ENCODE data around the gene ZKSCAN5.

The ZKSCAN5 gene

DNA sequence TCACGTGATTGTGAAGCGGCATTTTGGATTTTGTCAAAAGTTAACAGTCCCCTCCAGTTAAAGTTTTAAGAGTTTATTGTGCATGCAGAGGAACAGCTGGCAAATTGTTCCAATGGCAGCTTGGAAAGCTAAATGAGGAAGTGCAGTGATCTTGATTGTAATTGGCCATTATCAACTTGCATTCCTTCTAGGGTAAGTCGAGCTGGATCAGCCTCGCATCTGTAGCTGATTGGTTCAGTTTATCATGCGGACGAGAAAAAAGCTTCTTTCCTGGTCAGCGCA lies 31.2 kb upstream of the ZKSCAN5 start:
- Histone ChIP-seq H3K27me3 (replicated peaks in 2 of 5; ENCODE audit: control insufficient read depth in 4 of 5, insufficient read depth in 5 of 5, low read length in 4 of 5) (peaks cover 0 to 7% (median 0%) of the 10 kb centered on the region in 5 experiments), H3K36me3 (ENCODE audit: control insufficient read depth in 4 of 4, insufficient read depth in 4 of 4, low read length in 3 of 4) (peaks cover 2 to 22% (median 6%) of the 10 kb centered on the region in 4 experiments), H3K27ac (ENCODE audit: insufficient read depth in 1 of 2, low read depth in 1 of 2, low read length in 2 of 2, poor library complexity in 1 of 2, severe bottlenecking in 2 of 2) (peak overlapping the region; percentile 54 to 89), H3K9me3 (ENCODE audit: control extremely low read depth in 1 of 5, control insufficient read depth in 4 of 5, insufficient read depth in 2 of 5, low read depth in 1 of 5, low read length in 4 of 5) (no peaks in the 10 kb centered on the region), H3K4me3 (ENCODE audit: control insufficient read depth in 1 of 7, extremely low read depth in 1 of 7, insufficient read depth in 4 of 7, low read depth in 2 of 7, low read length in 6 of 7) (peak overlapping the region; percentile 81 to 100 (median 91)), H3K4me1 (ENCODE audit: control extremely low read depth in 1 of 4, control insufficient read depth in 4 of 4, insufficient read depth in 4 of 4, low read length in 3 of 4) (peaks cover 4 to 12% (median 10%) of the 10 kb centered on the region in 4 experiments)
- CTCF ChIA-PET: interaction anchor here (0.9 to 2.7 kb wide), 2 partner anchors 18 to 31 kb away, joined by 3 to 11 read pairs; partner anchors contain the start of gene ZKSCAN5
- 0% methylated on average over 6 of the region's 7 CpGs for WGBS (ENCODE audit: insufficient coverage)
- POLR2A ChIA-PET: interaction anchor here (0.7 kb wide), 1 partner anchor 361 kb away, joined by 3 read pairs; no protein-coding TSS in a partner anchor
- DNase-seq: peak; percentile 77 to 93 (median 89)

DNA sequence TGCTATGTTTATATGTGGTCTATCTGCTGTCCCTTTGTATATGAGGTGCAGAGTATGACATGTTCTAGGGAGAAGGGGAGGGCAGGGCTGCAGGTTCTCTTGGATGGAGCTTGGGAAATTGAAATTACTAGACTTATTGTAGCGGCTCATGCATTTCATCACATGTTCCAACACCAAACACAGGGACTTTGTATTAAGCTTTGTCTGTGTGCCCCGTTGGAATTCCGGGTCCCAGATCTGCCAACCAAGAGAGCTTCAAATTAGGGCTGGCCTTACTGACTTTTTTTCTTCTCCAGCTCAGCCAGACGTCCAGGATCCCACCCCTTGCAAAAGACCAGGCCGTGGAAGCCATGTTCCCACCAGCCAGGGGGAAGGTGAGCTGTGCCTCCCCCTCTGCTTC lies 28.4 kb upstream of the ZKSCAN5 start:
- CTCF ChIA-PET: interaction anchor here (0.6 to 1.1 kb wide), 3 partner anchors 13 to 39 kb away, joined by 3 read pairs; no protein-coding TSS in a partner anchor
- no peak for DNase-seq
- Histone ChIP-seq H3K9me3 (ENCODE audit: control extremely low read depth in 1 of 5, control insufficient read depth in 4 of 5, insufficient read depth in 2 of 5, low read depth in 1 of 5, low read length in 4 of 5) (no peaks in the 10 kb centered on the region), H3K4me1 (ENCODE audit: control extremely low read depth in 1 of 4, control insufficient read depth in 4 of 4, insufficient read depth in 4 of 4, low read length in 3 of 4) (peaks cover 4 to 17% (median 13%) of the 10 kb centered on the region in 4 experiments), H3K4me3 (ENCODE audit: control insufficient read depth in 1 of 7, extremely low read depth in 1 of 7, insufficient read depth in 4 of 7, low read depth in 2 of 7, low read length in 6 of 7) (no peak overlapping the region), H3K27ac (ENCODE audit: insufficient read depth in 1 of 2, low read depth in 1 of 2, low read length in 2 of 2, poor library complexity in 1 of 2, severe bottlenecking in 2 of 2) (no peak overlapping the region), H3K27me3 (replicated peaks in 2 of 5; ENCODE audit: control insufficient read depth in 4 of 5, insufficient read depth in 5 of 5, low read length in 4 of 5) (peaks cover 0 to under 1% (median 0%) of the 10 kb centered on the region in 5 experiments), H3K36me3 (ENCODE audit: control insufficient read depth in 4 of 4, insufficient read depth in 4 of 4, low read length in 3 of 4) (peaks cover 7 to 47% (median 16%) of the 10 kb centered on the region in 4 experiments)
- POLR2A ChIA-PET: no interaction called here
- 98% methylated on average over 4 of the region's 5 CpGs for WGBS (ENCODE audit: insufficient coverage)

DNA sequence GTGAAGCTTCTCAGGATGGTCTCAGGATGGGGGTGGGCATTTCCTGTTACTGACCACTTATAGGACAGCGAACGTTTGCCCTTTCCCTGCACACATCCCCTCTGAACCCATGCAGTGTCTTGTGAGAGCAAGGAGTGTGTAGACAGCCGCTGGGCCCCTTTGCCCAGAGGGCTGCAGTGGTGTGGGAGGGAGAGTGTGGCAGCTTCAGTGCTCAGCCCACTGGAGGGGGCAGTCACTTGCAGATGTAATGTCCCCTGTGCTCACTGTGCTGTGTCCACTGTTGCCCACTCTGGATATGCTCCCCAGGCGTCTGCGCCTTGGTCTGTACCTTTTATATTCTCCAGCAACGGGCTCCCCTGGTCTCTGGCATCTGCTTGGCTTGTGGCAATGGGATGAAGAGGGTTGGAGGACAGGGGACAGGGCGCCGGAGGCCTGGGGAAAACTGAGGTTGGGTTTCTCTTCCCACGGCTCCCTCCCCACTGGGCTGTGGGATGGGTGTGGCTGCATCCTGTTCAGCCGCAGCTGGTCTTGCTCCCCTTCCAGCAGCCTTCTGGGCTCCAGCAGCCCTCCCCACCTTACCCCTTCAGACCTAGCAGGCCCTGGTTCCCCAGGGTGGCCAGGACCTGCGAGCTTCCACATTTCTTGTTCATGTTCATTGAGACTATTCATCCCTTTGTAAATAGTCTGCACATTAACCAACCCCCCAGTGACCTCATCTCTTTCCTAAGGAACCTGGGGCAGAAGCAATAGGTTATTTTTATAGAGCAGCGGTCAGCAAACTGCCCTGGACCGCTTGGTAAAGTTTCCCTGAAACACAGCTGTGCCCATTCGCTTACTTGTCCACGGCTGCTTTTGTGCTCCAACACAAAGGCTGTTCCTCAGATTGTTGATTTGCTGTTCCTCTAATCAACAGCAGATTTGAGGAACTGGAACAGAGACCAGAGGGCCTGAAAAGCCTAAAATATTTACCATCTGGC lies 25.7 kb upstream of the ZKSCAN5 start:
- POLR2A ChIA-PET: no interaction called here
- no peak overlapping the region for H3K4me3 ChIP-seq (ENCODE audit: control insufficient read depth in 1 of 7, extremely low read depth in 1 of 7, insufficient read depth in 4 of 7, low read depth in 2 of 7, low read length in 6 of 7)
- no peak for DNase-seq
- H3K36me3 ChIP-seq (ENCODE audit: control insufficient read depth in 4 of 4, insufficient read depth in 4 of 4, low read length in 3 of 4): peaks cover 7 to 55% (median 16%) of the 10 kb centered on the region in 4 experiments
- peaks cover 0 to 12% (median 6%) of the 10 kb centered on the region in 4 experiments for H3K4me1 ChIP-seq (ENCODE audit: control extremely low read depth in 1 of 4, control insufficient read depth in 4 of 4, insufficient read depth in 4 of 4, low read length in 3 of 4)
- H3K27ac ChIP-seq (ENCODE audit: insufficient read depth in 1 of 2, low read depth in 1 of 2, low read length in 2 of 2, poor library complexity in 1 of 2, severe bottlenecking in 2 of 2): no peak overlapping the region
- CTCF ChIA-PET: interaction anchor here (1.5 kb wide), 1 partner anchor 13 kb away, joined by 4 read pairs; no protein-coding TSS in a partner anchor
- 59% methylated on average over 10 of the region's 15 CpGs for WGBS (ENCODE audit: insufficient coverage)
- H3K9me3 ChIP-seq (ENCODE audit: control extremely low read depth in 1 of 5, control insufficient read depth in 4 of 5, insufficient read depth in 2 of 5, low read depth in 1 of 5, low read length in 4 of 5): no peaks in the 10 kb centered on the region
- no peaks in the 10 kb centered on the region for H3K27me3 ChIP-seq (replicated peaks in 2 of 5; ENCODE audit: control insufficient read depth in 4 of 5, insufficient read depth in 5 of 5, low read length in 4 of 5)

- H3K36me3 ChIP-seq (ENCODE audit: control insufficient read depth in 4 of 4, insufficient read depth in 4 of 4, low read length in 3 of 4): peaks cover 5 to 39% (median 22%) of the 10 kb centered on the region in 4 experiments
- no peaks in the 10 kb centered on the region for H3K4me1 ChIP-seq (ENCODE audit: control extremely low read depth in 1 of 4, control insufficient read depth in 4 of 4, insufficient read depth in 4 of 4, low read length in 3 of 4)
- H3K27ac ChIP-seq (ENCODE audit: insufficient read depth in 1 of 2, low read depth in 1 of 2, low read length in 2 of 2, poor library complexity in 1 of 2, severe bottlenecking in 2 of 2): no peak overlapping the region
- DNase-seq: no peak
- CTCF ChIA-PET: interaction anchor here (0.7 kb wide), 1 partner anchor 13 kb away, joined by 3 read pairs; no protein-coding TSS in a partner anchor
- H3K9me3 ChIP-seq (ENCODE audit: control extremely low read depth in 1 of 5, control insufficient read depth in 4 of 5, insufficient read depth in 2 of 5, low read depth in 1 of 5, low read length in 4 of 5): no peaks in the 10 kb centered on the region
- no peaks in the 10 kb centered on the region for H3K27me3 ChIP-seq (replicated peaks in 2 of 5; ENCODE audit: control insufficient read depth in 4 of 5, insufficient read depth in 5 of 5, low read length in 4 of 5)
- POLR2A ChIA-PET: no interaction called here
- H3K4me3 ChIP-seq (ENCODE audit: control insufficient read depth in 1 of 7, extremely low read depth in 1 of 7, insufficient read depth in 4 of 7, low read depth in 2 of 7, low read length in 6 of 7): no peak overlapping the region
- 86% methylated on average over 2 of the region's 5 CpGs for WGBS (ENCODE audit: insufficient coverage)
These were observed 19.4 kb upstream of the ZKSCAN5 start for GRCh38 chr7:99485094-99485493.

DNA sequence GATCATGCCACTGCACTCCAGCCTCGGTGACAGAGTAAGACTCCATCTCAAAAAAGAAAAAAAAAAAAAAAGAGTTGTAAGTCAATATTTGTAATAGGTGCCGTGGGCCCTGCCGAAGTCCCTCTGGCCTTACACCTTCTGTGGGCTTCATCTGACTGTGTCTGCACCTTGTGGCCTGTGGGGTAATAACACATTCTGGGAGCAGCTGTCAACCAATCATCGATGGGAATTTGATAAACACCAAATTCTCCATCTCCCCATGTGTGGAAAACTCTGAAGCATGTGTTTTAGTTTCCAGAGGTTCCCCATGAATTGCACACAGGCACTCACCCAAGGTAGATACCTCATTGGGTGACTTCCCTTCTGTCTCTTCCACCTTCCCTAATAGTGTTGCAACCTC lies 15.2 kb upstream of the ZKSCAN5 start:
- Histone ChIP-seq H3K27ac (ENCODE audit: insufficient read depth in 1 of 2, low read depth in 1 of 2, low read length in 2 of 2, poor library complexity in 1 of 2, severe bottlenecking in 2 of 2) (no peak overlapping the region), H3K27me3 (replicated peaks in 2 of 5; ENCODE audit: control insufficient read depth in 4 of 5, insufficient read depth in 5 of 5, low read length in 4 of 5) (no peaks in the 10 kb centered on the region), H3K4me3 (ENCODE audit: control insufficient read depth in 1 of 7, extremely low read depth in 1 of 7, insufficient read depth in 4 of 7, low read depth in 2 of 7, low read length in 6 of 7) (no peak overlapping the region), H3K36me3 (ENCODE audit: control insufficient read depth in 4 of 4, insufficient read depth in 4 of 4, low read length in 3 of 4) (peaks cover 17 to 46% (median 33%) of the 10 kb centered on the region in 4 experiments), H3K4me1 (ENCODE audit: control extremely low read depth in 1 of 4, control insufficient read depth in 4 of 4, insufficient read depth in 4 of 4, low read length in 3 of 4) (no peaks in the 10 kb centered on the region), H3K9me3 (ENCODE audit: control extremely low read depth in 1 of 5, control insufficient read depth in 4 of 5, insufficient read depth in 2 of 5, low read depth in 1 of 5, low read length in 4 of 5) (peaks cover 6 to 20% (median 12%) of the 10 kb centered on the region in 5 experiments)
- DNase-seq: peak in 2 of 3 donors; percentile 34 to 52
- CTCF ChIA-PET: interaction anchor here (0.6 to 1.0 kb wide), 3 partner anchors 13 to 405 kb away, joined by 3 read pairs; no protein-coding TSS in a partner anchor
- POLR2A ChIA-PET: no interaction called here
- WGBS (ENCODE audit: insufficient coverage): 100% methylated on average over 4 of the region's 4 CpGs

DNA sequence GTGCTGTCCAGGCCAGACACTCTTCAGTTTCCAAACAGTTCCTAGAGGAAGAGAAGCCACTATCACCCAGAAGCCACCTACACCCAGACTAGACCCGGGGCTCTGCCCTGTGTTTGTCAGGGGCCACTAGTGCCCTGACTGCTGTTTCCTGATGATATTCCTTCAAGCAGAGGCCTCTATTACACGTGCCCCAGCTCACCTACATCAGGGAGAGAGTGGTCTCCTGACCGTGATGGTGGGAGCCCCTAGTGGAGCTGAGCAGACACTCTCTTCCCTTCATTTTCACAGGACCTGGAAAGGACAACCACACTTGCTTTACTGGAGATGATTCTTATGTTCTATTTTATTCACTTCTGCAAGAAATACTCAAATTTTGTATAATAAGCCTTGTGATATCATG lies 13.6 kb upstream of the ZKSCAN5 start:
- ChIA-PET CTCF (interaction anchor here (1.2 to 2.8 kb wide), 3 partner anchors 12 to 40 kb away, joined by 3 to 11 read pairs (median 4); partner anchors contain the start of gene ZNF789), POLR2A (no interaction called here)
- peaks cover 8 to 30% (median 17%) of the 10 kb centered on the region in 5 experiments for H3K9me3 ChIP-seq (ENCODE audit: control extremely low read depth in 1 of 5, control insufficient read depth in 4 of 5, insufficient read depth in 2 of 5, low read depth in 1 of 5, low read length in 4 of 5)
- H3K4me3 ChIP-seq (ENCODE audit: control insufficient read depth in 1 of 7, extremely low read depth in 1 of 7, insufficient read depth in 4 of 7, low read depth in 2 of 7, low read length in 6 of 7): no peak overlapping the region
- no peaks in the 10 kb centered on the region for H3K4me1 ChIP-seq (ENCODE audit: control extremely low read depth in 1 of 4, control insufficient read depth in 4 of 4, insufficient read depth in 4 of 4, low read length in 3 of 4)
- peaks cover 20 to 48% (median 35%) of the 10 kb centered on the region in 4 experiments for H3K36me3 ChIP-seq (ENCODE audit: control insufficient read depth in 4 of 4, insufficient read depth in 4 of 4, low read length in 3 of 4)
- WGBS (ENCODE audit: insufficient coverage): no CpG with 5 or more reads among the region's 3 CpGs
- H3K27ac ChIP-seq (ENCODE audit: insufficient read depth in 1 of 2, low read depth in 1 of 2, low read length in 2 of 2, poor library complexity in 1 of 2, severe bottlenecking in 2 of 2): no peak overlapping the region
- DNase-seq: no peak
- no peaks in the 10 kb centered on the region for H3K27me3 ChIP-seq (replicated peaks in 2 of 5; ENCODE audit: control insufficient read depth in 4 of 5, insufficient read depth in 5 of 5, low read length in 4 of 5)

Data from common myeloid progenitor, CD34-positive (primary cell).